Neural crest cell (in vitro differentiated cells): Measurements from ENCODE around the gene POU2F1. TPM values are rescaled to one million over a fixed set of nuclear protein-coding genes. Genes with fewer than 3 reads are reported as not detected.

Experiments used
- DNase-seq: peaks from one replicate; pipeline ENCODE4 v3.0.0; 2021; ENCODE audit warnings: low read depth, mixed read lengths, low spot score
- H3K27ac Mint-ChIP-seq: one replicate; pipeline ENCODE4 v1.8.0; 2021; ENCODE audit warnings: mild to moderate bottlenecking, mixed read lengths; ENCODE audit not compliant: unreplicated experiment
- H3K27me3 Mint-ChIP-seq: 2 replicates; pipeline ENCODE4 v1.8.0; 2021; ENCODE audit warnings: low read depth, mild to moderate bottlenecking, mixed read lengths
- H3K36me3 Mint-ChIP-seq: 2 replicates; pipeline ENCODE4 v1.8.0; 2021; ENCODE audit warnings: low read depth, mild to moderate bottlenecking, mixed read lengths
- H3K4me1 Mint-ChIP-seq: 2 replicates; pipeline ENCODE4 v1.8.0; 2021; ENCODE audit warnings: mixed read lengths
- H3K4me3 Mint-ChIP-seq: one replicate; pipeline ENCODE4 v1.8.0; 2021; ENCODE audit warnings: mild to moderate bottlenecking, mixed read lengths
- H3K9me3 Mint-ChIP-seq: 2 replicates; pipeline ENCODE4 v1.8.0; 2021; ENCODE audit warnings: mixed read lengths
- CTCF ChIP-seq: fragments of 200-600 bp; sonication (generic); conservative IDR thresholded peaks from 2 replicates; pipeline ENCODE4 v1.5.0; 2021; ENCODE audit warnings: antibody characterized with exemption, mild to moderate bottlenecking
- total RNA-seq: library from RNA; stranded (reverse); gene quantifications from 2 replicates; pipeline ENCODE4 v1.2.1, GENCODE V29; 2021

Gene POU2F1
- total RNA-seq, 1 donor from 2014 or later: 40.1 TPM

DNA sequence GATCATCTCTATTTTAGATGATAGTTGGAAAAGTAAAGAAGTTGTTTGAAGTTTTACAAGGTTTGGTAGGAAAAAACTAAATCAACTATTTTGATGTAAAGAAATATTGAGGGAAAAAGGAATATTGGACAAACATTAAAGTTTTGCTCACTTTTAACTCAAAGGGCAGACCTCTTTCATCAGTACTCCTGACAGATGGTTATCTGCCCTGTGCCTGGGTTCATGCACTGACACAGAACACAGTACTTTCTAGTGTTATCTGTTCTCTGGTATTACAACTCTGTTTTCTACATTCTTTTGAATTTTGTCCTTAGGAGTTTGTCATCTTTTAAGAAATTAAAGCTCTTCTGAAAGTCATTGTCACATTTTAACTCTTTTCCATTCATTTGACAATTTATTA, 118.7 kb downstream of the POU2F1 start:
- H3K4me1 Mint-ChIP-seq: peaks cover 6% of the 10 kb centered on the region
- H3K36me3 Mint-ChIP-seq: peaks cover 28% of the 10 kb centered on the region
- H3K9me3 Mint-ChIP-seq: peaks cover 8% of the 10 kb centered on the region
- no peak overlapping the region for H3K4me3 Mint-ChIP-seq
- no peak for DNase-seq
- H3K27ac Mint-ChIP-seq: no peak overlapping the region
- H3K27me3 Mint-ChIP-seq: no peaks in the 10 kb centered on the region
- TF ChIP-seq CTCF: no peak

DNA sequence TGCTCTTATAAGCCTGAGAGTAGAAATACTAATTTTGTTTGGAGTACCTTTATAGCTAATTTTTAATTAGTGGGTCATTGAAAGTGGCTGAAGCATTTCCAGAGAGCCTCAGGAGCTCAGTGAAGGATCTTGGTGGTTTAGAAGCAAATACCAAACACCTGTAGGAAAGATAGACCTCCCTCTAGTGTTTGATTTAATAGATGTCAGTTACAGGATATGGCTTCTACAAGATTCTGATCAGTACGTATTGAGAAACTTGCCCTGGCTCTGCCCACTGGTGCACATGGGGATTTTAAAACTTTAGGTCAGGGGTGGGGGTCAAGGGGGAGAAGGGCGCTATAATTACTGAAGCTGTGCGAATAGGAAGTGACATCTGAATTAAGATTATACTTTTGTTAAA, 122.2 kb downstream of the POU2F1 start:
- no peak for DNase-seq
- Mint-ChIP-seq H3K36me3 (peaks cover 16% of the 10 kb centered on the region), H3K9me3 (peaks cover 10% of the 10 kb centered on the region), H3K27ac (no peak overlapping the region), H3K4me3 (no peak overlapping the region), H3K27me3 (no peaks in the 10 kb centered on the region), H3K4me1 (peaks cover 15% of the 10 kb centered on the region)
- TF ChIP-seq CTCF: peak; percentile 43

GRCh38 chr1:167344112-167344511, 123.4 kb downstream of the POU2F1 start:
- peaks cover 7% of the 10 kb centered on the region for H3K36me3 Mint-ChIP-seq
- H3K4me3 Mint-ChIP-seq: no peak overlapping the region
- H3K27me3 Mint-ChIP-seq: no peaks in the 10 kb centered on the region
- DNase-seq: no peak
- peaks cover 6% of the 10 kb centered on the region for H3K9me3 Mint-ChIP-seq
- no peak overlapping the region for H3K27ac Mint-ChIP-seq
- no peak for TF ChIP-seq CTCF
- peaks cover 15% of the 10 kb centered on the region for H3K4me1 Mint-ChIP-seq

DNA sequence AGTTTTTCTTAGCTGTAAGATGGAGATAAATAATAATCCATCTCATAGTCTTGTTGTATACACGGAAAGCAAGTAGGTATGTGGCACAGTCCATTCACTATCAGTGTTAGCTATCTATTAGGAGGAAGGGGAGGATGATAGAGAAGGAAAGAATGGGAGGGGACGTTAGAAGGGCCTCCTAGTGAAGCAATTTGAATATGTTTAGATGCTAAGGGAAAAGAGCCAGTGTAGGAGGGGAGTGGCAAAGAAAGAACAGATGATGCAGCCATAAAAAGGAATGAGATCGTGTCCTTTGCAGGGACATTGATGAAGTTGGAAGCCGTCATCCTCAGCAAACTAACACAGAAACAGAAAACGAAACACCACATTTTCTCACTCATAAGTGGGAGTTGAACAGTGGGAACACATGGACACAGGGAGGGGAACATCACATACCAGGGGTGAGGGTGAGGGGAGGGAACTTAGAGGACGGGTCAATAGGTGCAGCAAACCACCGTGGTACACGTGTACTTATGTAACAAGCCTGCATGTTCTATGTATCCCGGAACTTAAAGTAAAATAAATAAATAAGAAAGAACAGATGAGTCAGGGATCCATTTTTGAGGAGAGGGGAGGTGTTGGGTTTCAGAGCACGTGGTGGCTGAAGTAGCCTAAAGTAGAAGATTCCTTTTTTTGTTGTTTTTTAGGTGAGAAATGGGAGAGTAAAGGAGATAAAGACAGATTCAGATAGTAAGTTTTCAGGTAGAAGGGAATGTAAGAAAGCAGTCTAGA, 124.1 kb downstream of the POU2F1 start:
- DNase-seq: no peak
- Mint-ChIP-seq H3K4me3 (no peak overlapping the region), H3K36me3 (peaks cover 6% of the 10 kb centered on the region), H3K27me3 (no peaks in the 10 kb centered on the region), H3K4me1 (peaks cover 15% of the 10 kb centered on the region), H3K9me3 (peaks cover 5% of the 10 kb centered on the region), H3K27ac (no peak overlapping the region)
- no peak for TF ChIP-seq CTCF

- Mint-ChIP-seq H3K27ac (no peak overlapping the region), H3K4me3 (no peak overlapping the region)
Observed at GRCh38 chr1:167345386-167345733, 124.7 kb downstream of the POU2F1 start.

More at GRCh38 chr1:167345386-167345733, 124.7 kb downstream of the POU2F1 start:
- no peak for DNase-seq
- peaks cover 6% of the 10 kb centered on the region for H3K36me3 Mint-ChIP-seq
- no peaks in the 10 kb centered on the region for H3K27me3 Mint-ChIP-seq
- no peak for TF ChIP-seq CTCF
- peaks cover 5% of the 10 kb centered on the region for H3K9me3 Mint-ChIP-seq
- H3K4me1 Mint-ChIP-seq: peaks cover 15% of the 10 kb centered on the region
